Tibial nerve (tissue), 4 donors: ENCODE measurements around the gene GABBR2.

ENCODE experiments used
- CTCF ChIP-seq, 5 experiments: fragments of 200-600 bp in 3 of 5; fragments of 450-650 bp in 2 of 5; sonication (generic) in 3 of 5; IDR thresholded peaks; one replicate each; pipeline ENCODE4 v1.5.1; 2016 to 2019; ENCODE audit warnings: antibody characterized with exemption in 5 of 5, mild to moderate bottlenecking in 3 of 5, moderate library complexity in 2 of 5
- EP300 ChIP-seq, 2 donors: sonication (generic); formaldehyde crosslinking; IDR thresholded peaks; one replicate each; pipeline ENCODE4 v1.6.1; 2017; ENCODE audit warnings: antibody characterized with exemption in 2 of 2, mild to moderate bottlenecking in 1 of 2
- POLR2A ChIP-seq, 2 donors: fragments of 450-650 bp; IDR thresholded peaks; one replicate each; pipeline ENCODE4 v1.6.1; 2017; ENCODE audit warnings: antibody characterized with exemption in 2 of 2, mild to moderate bottlenecking in 2 of 2, moderate library complexity in 2 of 2

- TF ChIP-seq POLR2A (IDR thresholded peaks at IDR 0.05) (no peak), EP300 (IDR thresholded peaks at IDR 0.05) (no peak), CTCF (IDR thresholded peaks at IDR 0.05) (no peak)
Measured at GRCh38 chr9:98583417-98583816, 125.3 kb downstream of the GABBR2 start.
